HepG2 (cell line): ENCODE data around the gene LDLRAD4. TPM values are rescaled to one million over a fixed set of nuclear protein-coding genes. Genes with fewer than 3 reads are reported as not detected.

Experiments used
- ATAC-seq: fragments of 200-7000 bp; cut with Tn5 transposase; 3 replicates; pipeline ENCODE4 v1.9.1; 2020; ENCODE audit warnings: mild to moderate bottlenecking, moderate library complexity
- BruUV-seq: library from RNA; stranded (reverse); fragments of 400-500 nt; replicated peaks from 2 replicates; lab custom pipeline; 2021; lab: Mats Ljungman, UMichigan
- CTCF ChIA-PET: fragments of 300-600 bp; formaldehyde crosslinking; extraction: SDS; loops from one replicate; lab custom pipeline; 2021; ENCODE audit warnings: low total read pairs, inconsistent platforms, low intra/inter-chr PET ratio; lab: Yijun Ruan, JAX
- POLR2A ChIA-PET: fragments of 350-600 bp; sonication (Branson Sonifier 250); formaldehyde crosslinking; loops from one replicate; lab custom pipeline; 2020; ENCODE audit warnings: antibody characterized with exemption, inconsistent platforms; lab: Yijun Ruan, JAX
- DNase-seq: peaks from one replicate; pipeline ENCODE4 v3.0.0-alpha.2; 2015; ENCODE audit warnings: low spot score
- FAIRE-seq: peaks from 3 replicates; lab custom pipeline; 2011; peaks lifted over from hg19 to GRCh38; lab: Jason Lieb, UNC
- H2AFZ ChIP-seq: one replicate; pipeline ENCODE4 v1.6.1; 2011; ENCODE audit warnings: low read length, inconsistent platforms
- H3K27ac ChIP-seq: fragments of 300-600 bp; 3 replicates; pipeline ENCODE4 v1.8.0; 2011; ENCODE audit warnings: mixed run types, mild to moderate bottlenecking, mixed read lengths, low read length, inconsistent platforms; ENCODE audit not compliant: insufficient read depth; ENCODE audit errors: extremely low read length
- H3K27me3 ChIP-seq, 2 experiments: fragments of 200-600 bp in 1 of 2; 2 replicates in 1 of 2; 3 replicates in 1 of 2; pipeline versions ENCODE4 v1.6.0 to v1.8.0; 2011; ENCODE audit warnings: low read length in 2 of 2, mild to moderate bottlenecking in 2 of 2, moderate library complexity in 2 of 2, inconsistent platforms in 1 of 2; ENCODE audit not compliant: insufficient read depth in 2 of 2, control insufficient read depth in 1 of 2
- H3K36me3 ChIP-seq, 2 experiments: fragments of 200-600 bp in 1 of 2; replicated peaks in 1 of 2; 2 replicates in 1 of 2; 3 replicates in 1 of 2; pipeline versions ENCODE4 v1.5.1 to v1.8.0; 2011; ENCODE audit warnings: low read length in 2 of 2, inconsistent platforms in 1 of 2; ENCODE audit not compliant: insufficient read depth in 2 of 2, control insufficient read depth in 1 of 2
- H3K4me1 ChIP-seq: 2 replicates; pipeline ENCODE4 v1.5.1; 2012; ENCODE audit warnings: low read length, inconsistent platforms; ENCODE audit not compliant: insufficient read depth
- H3K4me2 ChIP-seq: 2 replicates; pipeline ENCODE4 v1.6.0; 2011; ENCODE audit warnings: low read depth, low read length, inconsistent platforms
- H3K4me3 ChIP-seq, 3 experiments: fragments of 200-600 bp in 1 of 3; sonication (generic), shearing (Covaris generic) in 1 of 3; replicated peaks in 1 of 3; 2 replicates each; pipeline ENCODE4 v1.5.1; 2011 to 2016; ENCODE audit warnings: low read length in 3 of 3, inconsistent platforms in 2 of 3, low read depth in 2 of 3, mild to moderate bottlenecking in 2 of 3, control low read depth in 1 of 3, mixed read lengths in 1 of 3; ENCODE audit not compliant: insufficient read depth in 1 of 3
- H3K79me2 ChIP-seq: one replicate; pipeline ENCODE4 v1.6.1; 2011; ENCODE audit warnings: low read length, inconsistent platforms; ENCODE audit not compliant: insufficient read depth
- H3K9ac ChIP-seq: 2 replicates; pipeline ENCODE4 v1.6.0; 2011; ENCODE audit warnings: mild to moderate bottlenecking, low read depth, low read length, inconsistent platforms; ENCODE audit not compliant: insufficient read depth
- H3K9me3 ChIP-seq: 2 replicates; pipeline ENCODE4 v1.5.1; 2012; ENCODE audit warnings: mild to moderate bottlenecking, low read length
- H4K20me1 ChIP-seq: 2 replicates; pipeline ENCODE4 v1.6.0; 2011; ENCODE audit warnings: inconsistent platforms, mild to moderate bottlenecking, low read length, moderate library complexity; ENCODE audit not compliant: insufficient read depth
- ATM ChIP-seq: fragments of 450-650 bp; IDR thresholded peaks from 2 replicates; pipeline ENCODE4 v1.7.1; 2017; ENCODE audit warnings: mild to moderate bottlenecking, borderline replicate concordance
- BCL6 ChIP-seq: IDR thresholded peaks from 2 replicates; pipeline ENCODE4 v1.6.1; 2016; ENCODE audit warnings: missing genetic modification reagents, missing compliant biosample characterization
- DR1 ChIP-seq: sonication (generic); formaldehyde crosslinking; IDR thresholded peaks from 2 replicates; pipeline ENCODE4 v1.8.0; 2021; ENCODE audit warnings: mild to moderate bottlenecking, missing genetic modification reagents, inconsistent platforms
- KMT2B ChIP-seq: IDR thresholded peaks from 2 replicates; pipeline ENCODE4 v1.6.1; 2016; ENCODE audit warnings: missing genetic modification reagents, missing compliant biosample characterization
- NCOA5 ChIP-seq: sonication (generic); formaldehyde crosslinking; IDR thresholded peaks from 2 replicates; pipeline ENCODE4 v1.4.0; 2020; ENCODE audit warnings: missing genetic modification reagents
- RFXAP ChIP-seq: sonication (generic); formaldehyde crosslinking; IDR thresholded peaks from 2 replicates; pipeline ENCODE4 v1.4.0; 2020; ENCODE audit warnings: missing genetic modification reagents, borderline replicate concordance
- YEATS2 ChIP-seq: sonication (generic); formaldehyde crosslinking; IDR thresholded peaks from 2 replicates; pipeline ENCODE4 v1.4.0; 2020; ENCODE audit warnings: missing genetic modification reagents, borderline replicate concordance
- ZNF331 ChIP-seq: sonication (generic); formaldehyde crosslinking; IDR thresholded peaks from 2 replicates; pipeline ENCODE4 v1.4.0; 2020; ENCODE audit warnings: missing genetic modification reagents
- ZNF737 ChIP-seq: sonication (generic); formaldehyde crosslinking; IDR thresholded peaks from 2 replicates; pipeline ENCODE4 v1.5.0; 2020; ENCODE audit warnings: missing genetic modification reagents, mild to moderate bottlenecking, borderline replicate concordance
- WGBS: methylation state at CpG from one replicate; pipeline ENCODE4 v1.1.6; 2017; ENCODE audit warnings: low lambda C conversion rate; 5-methylcytosine and 5-hydroxymethylcytosine counted together
- in situ Hi-C: cut with HindIII; loops from 2 replicates; pipeline ENCODE4 v1.10.0; 2017; ENCODE audit warnings: low pct_unique_long_range_greater_than_20kb; ENCODE audit not compliant: extremely low pct_ligation_motif_present
- intact Hi-C: fragments of 100-400 bp; cut with micrococcal nuclease; formaldehyde crosslinking; loops from one replicate; pipeline ENCODE4 v1.10.0; 2022; ENCODE audit not compliant: unreplicated experiment
- polyA plus RNA-seq, 8 experiments: library from polyadenylated mRNA; depleted of rRNA in 3 of 8; stranded (reverse) in 7 of 8; unstranded in 1 of 8; fragments of >200 nt; fragmentation: Illumina TruSeq in 4 of 8; extraction: Trizol in 4 of 8; gene quantifications; 2 replicates each; pipeline versions ENCODE4 v1.2.1 to v1.2.3, GENCODE V29; 2011 to 2016; ENCODE audit warnings: low read depth in 4 of 8, missing spikeins in 1 of 8, mixed read lengths in 1 of 8; ENCODE audit not compliant: insufficient read depth in 1 of 8
- total RNA-seq, 5 experiments: library from RNA; depleted of rRNA; stranded (reverse); fragments of >200 nt; fragmentation: Illumina TruSeq; extraction: Trizol; gene quantifications; 2 replicates each; pipeline ENCODE4 v1.2.3, GENCODE V29; 2016; ENCODE audit warnings: low read depth in 1 of 5
- TF ChIP-seq, protein P1 (sequence below): sonication (generic); formaldehyde crosslinking; IDR thresholded peaks from 2 replicates; pipeline ENCODE4 v1.5.0; 2020; ENCODE audit warnings: missing genetic modification reagents
- TF ChIP-seq, protein P2 (sequence below): sonication (generic); formaldehyde crosslinking; IDR thresholded peaks from 2 replicates; pipeline ENCODE4 v1.8.0; 2022; ENCODE audit warnings: missing genetic modification reagents, mild to moderate bottlenecking, moderate library complexity, borderline replicate concordance
- TF ChIP-seq, protein P3 (sequence below): sonication (generic); formaldehyde crosslinking; IDR thresholded peaks from 2 replicates; pipeline ENCODE4 v1.9.0; 2021; ENCODE audit warnings: missing genetic modification reagents, borderline replicate concordance
- TF ChIP-seq, protein P4 (sequence below): IDR thresholded peaks from 2 replicates; pipeline ENCODE4 v1.6.1; 2012; ENCODE audit warnings: inconsistent platforms

The LDLRAD4 gene
- total and polyA plus RNA-seq, 2 of the 13 experiments (the other 11 are each of a cell fraction or from before 2014, with no cell fraction given), result 13.6 to 20.9 TPM

DNA sequence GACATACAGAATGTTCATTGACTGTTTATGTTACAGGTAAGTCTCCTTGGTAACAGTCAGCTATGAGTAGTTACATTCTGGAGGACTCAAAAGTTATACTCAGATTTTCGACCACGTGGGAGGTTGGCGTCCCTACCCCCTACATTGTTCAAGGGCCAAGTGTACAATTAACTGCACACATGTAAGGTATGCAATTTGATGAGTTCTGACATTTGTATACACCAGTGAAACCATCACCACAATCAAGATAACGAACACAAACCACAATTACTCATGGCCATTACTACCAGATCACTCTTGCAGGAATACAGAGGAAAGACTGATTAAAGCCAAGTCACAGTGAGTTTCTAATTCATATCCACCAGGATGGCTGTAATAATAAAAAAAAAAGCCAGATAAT is 39.6 kb upstream of the LDLRAD4 start (continued):
- TF ChIP-seq, protein P1, sequence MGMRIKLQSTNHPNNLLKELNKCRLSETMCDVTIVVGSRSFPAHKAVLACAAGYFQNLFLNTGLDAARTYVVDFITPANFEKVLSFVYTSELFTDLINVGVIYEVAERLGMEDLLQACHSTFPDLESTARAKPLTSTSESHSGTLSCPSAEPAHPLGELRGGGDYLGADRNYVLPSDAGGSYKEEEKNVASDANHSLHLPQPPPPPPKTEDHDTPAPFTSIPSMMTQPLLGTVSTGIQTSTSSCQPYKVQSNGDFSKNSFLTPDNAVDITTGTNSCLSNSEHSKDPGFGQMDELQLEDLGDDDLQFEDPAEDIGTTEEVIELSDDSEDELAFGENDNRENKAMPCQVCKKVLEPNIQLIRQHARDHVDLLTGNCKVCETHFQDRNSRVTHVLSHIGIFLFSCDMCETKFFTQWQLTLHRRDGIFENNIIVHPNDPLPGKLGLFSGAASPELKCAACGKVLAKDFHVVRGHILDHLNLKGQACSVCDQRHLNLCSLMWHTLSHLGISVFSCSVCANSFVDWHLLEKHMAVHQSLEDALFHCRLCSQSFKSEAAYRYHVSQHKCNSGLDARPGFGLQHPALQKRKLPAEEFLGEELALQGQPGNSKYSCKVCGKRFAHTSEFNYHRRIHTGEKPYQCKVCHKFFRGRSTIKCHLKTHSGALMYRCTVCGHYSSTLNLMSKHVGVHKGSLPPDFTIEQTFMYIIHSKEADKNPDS, result no peak

DNA sequence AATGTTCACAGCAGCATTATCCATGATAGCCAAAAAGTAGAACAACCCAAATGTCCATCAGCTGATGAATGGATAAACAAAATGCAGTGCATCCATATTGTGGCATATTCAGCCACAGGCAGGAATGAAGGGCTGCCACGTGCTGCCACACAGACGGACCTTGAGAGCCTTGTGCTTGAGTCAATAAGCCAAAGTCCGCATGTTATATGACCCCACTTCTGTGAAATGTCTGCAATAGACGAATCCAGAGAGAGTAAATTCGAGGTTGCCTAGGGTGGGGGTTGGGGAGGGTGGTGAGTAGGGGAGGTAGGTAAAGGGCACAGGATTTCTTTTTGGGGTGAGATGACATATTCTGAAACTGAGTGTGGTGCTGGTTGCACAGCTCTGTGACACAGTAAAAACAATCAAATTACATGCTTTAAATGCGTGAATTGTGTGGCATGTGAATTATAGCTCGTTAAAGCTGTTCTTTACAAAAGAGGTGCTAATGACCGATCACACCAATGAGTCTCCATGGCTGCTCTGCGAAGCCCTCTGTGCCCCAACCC is 38.9 kb upstream of the LDLRAD4 start:
- Histone ChIP-seq H3K79me2 (no peaks in the 10 kb centered on the region), H3K27ac (peak overlapping the region; percentile 83), H3K4me3 (no peak overlapping the region), H4K20me1 (no peaks in the 10 kb centered on the region), H3K9me3 (no peaks in the 10 kb centered on the region), H3K36me3 (no peaks in the 10 kb centered on the region), H3K27me3 (no peaks in the 10 kb centered on the region), H3K4me1 (peaks cover 90% of the 10 kb centered on the region), H2AFZ (no peak overlapping the region), H3K9ac (peak overlapping the region; percentile 55), H3K4me2 (peak overlapping the region; percentile 48)
- ATAC-seq (peak; percentile 82), FAIRE-seq (peak; percentile 95), DNase-seq (peak; percentile 95)
- WGBS, result 36% methylated on average over 8 of the region's 9 CpGs
- CTCF ChIA-PET, result no interaction called here
- intact Hi-C loops (loop anchor here (5.0 kb wide), 2 partner anchors 38 to 42 kb away; partner anchors contain the start of gene LDLRAD4), in situ Hi-C loops (no loop called here)
- no TSS peak for BruUV-seq
- POLR2A ChIA-PET, result interaction anchor here (0.8 to 2.4 kb wide), 8 partner anchors 12 to 362 kb away, joined by 3 to 13 read pairs (median 4); no protein-coding TSS in a partner anchor
- TF ChIP-seq, protein P2, sequence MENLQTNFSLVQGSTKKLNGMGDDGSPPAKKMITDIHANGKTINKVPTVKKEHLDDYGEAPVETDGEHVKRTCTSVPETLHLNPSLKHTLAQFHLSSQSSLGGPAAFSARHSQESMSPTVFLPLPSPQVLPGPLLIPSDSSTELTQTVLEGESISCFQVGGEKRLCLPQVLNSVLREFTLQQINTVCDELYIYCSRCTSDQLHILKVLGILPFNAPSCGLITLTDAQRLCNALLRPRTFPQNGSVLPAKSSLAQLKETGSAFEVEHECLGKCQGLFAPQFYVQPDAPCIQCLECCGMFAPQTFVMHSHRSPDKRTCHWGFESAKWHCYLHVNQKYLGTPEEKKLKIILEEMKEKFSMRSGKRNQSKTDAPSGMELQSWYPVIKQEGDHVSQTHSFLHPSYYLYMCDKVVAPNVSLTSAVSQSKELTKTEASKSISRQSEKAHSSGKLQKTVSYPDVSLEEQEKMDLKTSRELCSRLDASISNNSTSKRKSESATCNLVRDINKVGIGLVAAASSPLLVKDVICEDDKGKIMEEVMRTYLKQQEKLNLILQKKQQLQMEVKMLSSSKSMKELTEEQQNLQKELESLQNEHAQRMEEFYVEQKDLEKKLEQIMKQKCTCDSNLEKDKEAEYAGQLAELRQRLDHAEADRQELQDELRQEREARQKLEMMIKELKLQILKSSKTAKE (CRISPR knock-in tag), result peak; percentile 64; the same call in 1 of the 2 replicates
- no peak for TF ChIP-seq DR1 (CRISPR knock-in tag)
- TF ChIP-seq, protein P3, sequence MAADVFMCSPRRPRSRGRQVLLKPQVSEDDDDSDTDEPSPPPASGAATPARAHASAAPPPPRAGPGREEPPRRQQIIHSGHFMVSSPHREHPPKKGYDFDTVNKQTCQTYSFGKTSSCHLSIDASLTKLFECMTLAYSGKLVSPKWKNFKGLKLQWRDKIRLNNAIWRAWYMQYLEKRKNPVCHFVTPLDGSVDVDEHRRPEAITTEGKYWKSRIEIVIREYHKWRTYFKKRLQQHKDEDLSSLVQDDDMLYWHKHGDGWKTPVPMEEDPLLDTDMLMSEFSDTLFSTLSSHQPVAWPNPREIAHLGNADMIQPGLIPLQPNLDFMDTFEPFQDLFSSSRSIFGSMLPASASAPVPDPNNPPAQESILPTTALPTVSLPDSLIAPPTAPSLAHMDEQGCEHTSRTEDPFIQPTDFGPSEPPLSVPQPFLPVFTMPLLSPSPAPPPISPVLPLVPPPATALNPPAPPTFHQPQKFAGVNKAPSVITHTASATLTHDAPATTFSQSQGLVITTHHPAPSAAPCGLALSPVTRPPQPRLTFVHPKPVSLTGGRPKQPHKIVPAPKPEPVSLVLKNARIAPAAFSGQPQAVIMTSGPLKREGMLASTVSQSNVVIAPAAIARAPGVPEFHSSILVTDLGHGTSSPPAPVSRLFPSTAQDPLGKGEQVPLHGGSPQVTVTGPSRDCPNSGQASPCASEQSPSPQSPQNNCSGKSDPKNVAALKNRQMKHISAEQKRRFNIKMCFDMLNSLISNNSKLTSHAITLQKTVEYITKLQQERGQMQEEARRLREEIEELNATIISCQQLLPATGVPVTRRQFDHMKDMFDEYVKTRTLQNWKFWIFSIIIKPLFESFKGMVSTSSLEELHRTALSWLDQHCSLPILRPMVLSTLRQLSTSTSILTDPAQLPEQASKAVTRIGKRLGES (CRISPR knock-in tag), result peak; percentile 84; the same call in 1 of the 2 replicates
- peak; percentile 71 for TF ChIP-seq ZNF331 (CRISPR knock-in tag)
- TF ChIP-seq ZNF737, result 0 out of 2 replicates have a peak, but pooled peaks have one; percentile 80
- peak; percentile 77 for TF ChIP-seq BCL6 (CRISPR knock-in tag)
- no peak for TF ChIP-seq ATM
- TF ChIP-seq NCOA5, result no peak
- TF ChIP-seq, protein P4, sequence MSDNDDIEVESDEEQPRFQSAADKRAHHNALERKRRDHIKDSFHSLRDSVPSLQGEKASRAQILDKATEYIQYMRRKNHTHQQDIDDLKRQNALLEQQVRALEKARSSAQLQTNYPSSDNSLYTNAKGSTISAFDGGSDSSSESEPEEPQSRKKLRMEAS, result peak; percentile 100
- peak; percentile 77 for TF ChIP-seq RFXAP
- TF ChIP-seq YEATS2 (CRISPR knock-in tag), result peak; percentile 71; the same call in 1 of the 2 replicates
- peak; percentile 63; the same call in 1 of the 2 replicates for TF ChIP-seq KMT2B (CRISPR knock-in tag)
